SJCRH30 (cell line): ENCODE results near the gene SORCS2. TPM values are rescaled to one million over a fixed set of nuclear protein-coding genes. Genes with fewer than 3 reads are reported as not detected.

ENCODE experiments used
- DNase-seq, 2 experiments: peaks; one replicate each; pipeline ENCODE4 v3.0.0-alpha.2; 2015 to 2020
- H3K27ac ChIP-seq: fragments of 250-450 bp; sonication (Bioruptor Pico); 2 replicates; pipeline ENCODE4 v1.5.1; 2020; ENCODE audit warnings: mild to moderate bottlenecking, moderate library complexity
- H3K27me3 ChIP-seq: fragments of 250-450 bp; sonication (Bioruptor Pico); 2 replicates; pipeline ENCODE4 v1.5.1; 2020; ENCODE audit warnings: mild to moderate bottlenecking, moderate library complexity
- H3K36me3 ChIP-seq: fragments of 250-450 bp; sonication (Bioruptor Pico); 2 replicates; pipeline ENCODE4 v1.5.1; 2020; ENCODE audit warnings: mild to moderate bottlenecking, moderate library complexity
- H3K4me1 ChIP-seq: fragments of 250-450 bp; sonication (Bioruptor Pico); 2 replicates; pipeline ENCODE4 v1.5.1; 2020; ENCODE audit warnings: mild to moderate bottlenecking, moderate library complexity
- H3K4me3 ChIP-seq: fragments of 250-450 bp; sonication (Bioruptor Pico); 2 replicates; pipeline ENCODE4 v1.5.1; 2020; ENCODE audit warnings: mild to moderate bottlenecking, moderate library complexity
- H3K9me3 ChIP-seq: fragments of 250-450 bp; sonication (Bioruptor Pico); replicated peaks from 2 replicates; pipeline ENCODE4 v1.5.1; 2020; ENCODE audit warnings: mild to moderate bottlenecking, moderate library complexity
- total RNA-seq: library from RNA; depleted of rRNA; stranded (reverse); fragments of >200 nt; shearing (Covaris generic); gene quantifications from 2 replicates; pipeline ENCODE4 v1.2.3, GENCODE V29; 2014

Gene SORCS2
- total RNA-seq, 1 experiment from 2014 or later = 1.4 TPM

- Histone ChIP-seq H3K4me3 (no peak overlapping the region), H3K4me1 (peaks cover 24% of the 10 kb centered on the region), H3K27me3 (0 out of 2 replicates have a peak, but pooled peaks cover 8% of the 10 kb centered on the region)
Measured at GRCh38 chr4:7515390-7515902, 323.1 kb downstream of the SORCS2 start.

GRCh38 chr4:7516096-7516772 is 323.9 kb downstream of the SORCS2 start:
- Histone ChIP-seq H3K9me3 (no peaks in the 10 kb centered on the region), H3K36me3 (no peaks in the 10 kb centered on the region), H3K4me3 (no peak overlapping the region), H3K4me1 (peaks cover 21% of the 10 kb centered on the region), H3K27me3 (0 out of 2 replicates have a peak, but pooled peaks cover 8% of the 10 kb centered on the region), H3K27ac (no peak overlapping the region)
- DNase-seq = no peak

More at GRCh38 chr4:7515390-7515902, 323.1 kb downstream of the SORCS2 start:
- no peaks in the 10 kb centered on the region for H3K9me3 ChIP-seq
- H3K27ac ChIP-seq = no peak overlapping the region
- no peaks in the 10 kb centered on the region for H3K36me3 ChIP-seq
- no peak for DNase-seq

GRCh38 chr4:7516773-7517144 is 324.4 kb downstream of the SORCS2 start:
- Histone ChIP-seq H3K27me3 (0 out of 2 replicates have a peak, but pooled peaks cover 8% of the 10 kb centered on the region), H3K36me3 (no peaks in the 10 kb centered on the region), H3K4me3 (no peak overlapping the region), H3K9me3 (no peaks in the 10 kb centered on the region), H3K4me1 (peaks cover 21% of the 10 kb centered on the region), H3K27ac (no peak overlapping the region)
- no peak for DNase-seq

GRCh38 chr4:7518871-7519637 is 326.7 kb downstream of the SORCS2 start:
- peak; percentile 38 to 61 for DNase-seq
- H3K9me3 ChIP-seq = no peaks in the 10 kb centered on the region
- peaks cover 14% of the 10 kb centered on the region; the same call in 1 of the 2 replicates for H3K27me3 ChIP-seq
- peak overlapping the region; percentile 34; the same call in 1 of the 2 replicates for H3K27ac ChIP-seq
- peaks cover 21% of the 10 kb centered on the region for H3K4me1 ChIP-seq
- H3K36me3 ChIP-seq = no peaks in the 10 kb centered on the region
- no peak overlapping the region for H3K4me3 ChIP-seq

- H3K36me3 ChIP-seq = no peaks in the 10 kb centered on the region
- peak overlapping the region; percentile 34; the same call in 1 of the 2 replicates for H3K27ac ChIP-seq
- no peak overlapping the region for H3K4me3 ChIP-seq
- peaks cover 21% of the 10 kb centered on the region for H3K4me1 ChIP-seq
- DNase-seq = peak; percentile 57 to 70
- no peaks in the 10 kb centered on the region for H3K9me3 ChIP-seq
- peaks cover 16% of the 10 kb centered on the region; the same call in 1 of the 2 replicates for H3K27me3 ChIP-seq
Measured at GRCh38 chr4:7519638-7520376, 327.5 kb downstream of the SORCS2 start.

GRCh38 chr4:7521666-7522065 is 329.3 kb downstream of the SORCS2 start:
- Histone ChIP-seq H3K27ac (no peak overlapping the region), H3K4me1 (peaks cover 21% of the 10 kb centered on the region), H3K36me3 (no peaks in the 10 kb centered on the region), H3K27me3 (peaks cover 16% of the 10 kb centered on the region), H3K9me3 (no peaks in the 10 kb centered on the region), H3K4me3 (no peak overlapping the region)
- DNase-seq = peak in 1 of 2 experiments; percentile 55

GRCh38 chr4:7522452-7523220 is 330.3 kb downstream of the SORCS2 start:
- H3K27ac ChIP-seq = no peak overlapping the region
- no peak for DNase-seq
- no peaks in the 10 kb centered on the region for H3K36me3 ChIP-seq
- H3K27me3 ChIP-seq = peaks cover 16% of the 10 kb centered on the region
- H3K4me3 ChIP-seq = no peak overlapping the region
- H3K9me3 ChIP-seq = no peaks in the 10 kb centered on the region
- peaks cover 21% of the 10 kb centered on the region for H3K4me1 ChIP-seq

GRCh38 chr4:7523526-7523925 is 331.2 kb downstream of the SORCS2 start:
- DNase-seq = no peak
- Histone ChIP-seq H3K4me1 (peaks cover 21% of the 10 kb centered on the region), H3K9me3 (no peaks in the 10 kb centered on the region), H3K36me3 (no peaks in the 10 kb centered on the region), H3K27me3 (peaks cover 8% of the 10 kb centered on the region), H3K4me3 (no peak overlapping the region), H3K27ac (no peak overlapping the region)

GRCh38 chr4:7524064-7524682 is 331.8 kb downstream of the SORCS2 start:
- Histone ChIP-seq H3K4me3 (no peak overlapping the region), H3K36me3 (no peaks in the 10 kb centered on the region), H3K27me3 (peaks cover 8% of the 10 kb centered on the region), H3K9me3 (no peaks in the 10 kb centered on the region), H3K27ac (no peak overlapping the region), H3K4me1 (peaks cover 18% of the 10 kb centered on the region)
- DNase-seq = no peak

GRCh38 chr4:7524843-7525242 is 332.5 kb downstream of the SORCS2 start:
- H3K36me3 ChIP-seq = no peaks in the 10 kb centered on the region
- no peak overlapping the region for H3K27ac ChIP-seq
- no peak overlapping the region for H3K4me3 ChIP-seq
- H3K9me3 ChIP-seq = no peaks in the 10 kb centered on the region
- H3K27me3 ChIP-seq = peaks cover 8% of the 10 kb centered on the region
- no peak for DNase-seq
- peaks cover 11% of the 10 kb centered on the region for H3K4me1 ChIP-seq

GRCh38 chr4:7526491-7526890 is 334.2 kb downstream of the SORCS2 start:
- peaks cover 5% of the 10 kb centered on the region; the same call in 1 of the 2 replicates for H3K4me1 ChIP-seq
- DNase-seq = no peak
- H3K27me3 ChIP-seq = peaks cover 8% of the 10 kb centered on the region
- no peak overlapping the region for H3K27ac ChIP-seq
- no peaks in the 10 kb centered on the region for H3K36me3 ChIP-seq
- no peak overlapping the region for H3K4me3 ChIP-seq
- no peaks in the 10 kb centered on the region for H3K9me3 ChIP-seq

- Histone ChIP-seq H3K27ac (no peak overlapping the region), H3K36me3 (no peaks in the 10 kb centered on the region), H3K4me3 (no peak overlapping the region), H3K4me1 (no peaks in the 10 kb centered on the region; the same call in 1 of the 2 replicates), H3K27me3 (peaks cover 7% of the 10 kb centered on the region), H3K9me3 (no peaks in the 10 kb centered on the region)
- peak in 1 of 2 experiments; percentile 34 for DNase-seq
Measured at GRCh38 chr4:7526929-7527535, 334.7 kb downstream of the SORCS2 start.

GRCh38 chr4:7529368-7530080 is 337.2 kb downstream of the SORCS2 start:
- H3K4me3 ChIP-seq = no peak overlapping the region
- H3K27me3 ChIP-seq = no peaks in the 10 kb centered on the region; the same call in none of the 2 replicates
- no peaks in the 10 kb centered on the region for H3K4me1 ChIP-seq
- H3K9me3 ChIP-seq = no peaks in the 10 kb centered on the region
- no peaks in the 10 kb centered on the region for H3K36me3 ChIP-seq
- no peak for DNase-seq
- H3K27ac ChIP-seq = no peak overlapping the region
